ENCODE measurements around the gene SLC26A1.

SLC26A1 gene

DNA sequence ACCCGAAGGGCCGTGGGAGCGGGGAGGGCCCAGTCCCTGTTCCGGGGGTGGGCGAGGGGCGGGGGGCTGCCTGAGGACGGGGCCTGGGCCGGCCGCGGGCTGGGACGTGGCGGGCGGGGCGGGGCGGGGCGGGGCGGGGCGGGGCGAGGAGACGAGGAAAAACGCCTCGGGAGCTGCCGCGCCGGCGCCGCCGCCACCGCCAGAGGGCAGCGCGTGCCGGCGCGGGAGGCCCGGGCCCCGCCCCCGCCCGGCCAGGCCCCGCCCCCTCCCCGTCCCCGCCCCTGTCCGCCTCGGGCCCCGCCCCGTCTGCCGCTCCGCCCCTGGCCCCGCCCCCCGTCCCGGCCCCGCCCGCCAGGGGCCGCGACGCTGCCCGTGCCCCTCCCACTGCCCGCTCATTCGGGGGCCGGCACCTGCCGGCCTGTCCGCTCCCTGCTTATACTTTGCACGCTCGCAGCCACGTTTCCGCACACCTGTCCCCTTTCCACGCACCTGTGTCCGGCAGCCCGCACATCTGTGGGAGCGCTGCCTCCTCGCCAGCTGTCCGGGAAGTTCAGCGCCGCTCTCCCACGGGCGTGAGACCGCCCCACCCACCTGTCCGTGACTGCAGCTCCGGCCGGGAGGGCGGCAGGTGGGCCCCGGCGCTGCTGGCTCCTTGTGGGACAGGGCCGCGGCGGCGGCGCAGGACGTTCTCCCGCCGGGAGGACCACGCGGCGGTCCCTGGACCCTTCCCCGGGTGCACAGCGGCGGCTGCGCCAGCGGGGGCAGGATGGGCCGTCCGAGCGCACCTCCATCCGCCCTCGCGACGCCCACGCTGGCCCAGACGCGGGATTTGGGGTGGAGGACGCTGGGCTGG, 16.6 kb upstream of the SLC26A1 start:
- Histone ChIP-seq H3F3A (ENCODE audit: insufficient read depth) (peaks cover 12% of the 10 kb centered on the region), H3K9me3 (ENCODE audit: insufficient read depth, low read length) (no peaks in the 10 kb centered on the region), H3K79me2 (ENCODE audit: insufficient read depth, low read length) (no peaks in the 10 kb centered on the region), H3K36me3 (ENCODE audit: low read length) (no peaks in the 10 kb centered on the region), H3K27ac (ENCODE audit: low read depth, low read length) (no peak overlapping the region), H3K9ac (ENCODE audit: low read length) (peak overlapping the region; percentile 55), H3K4me3 (ENCODE audit: insufficient read depth, low read length, poor library complexity, severe bottlenecking) (peak overlapping the region; percentile 62), H3K9me2 (replicated peaks; ENCODE audit: insufficient read depth, low read length) (no peaks in the 10 kb centered on the region), H3K4me2 (ENCODE audit: low read depth, low read length, poor library complexity, severe bottlenecking) (peak overlapping the region; percentile 89), H2AFZ (ENCODE audit: low read depth, low read length, severe bottlenecking) (peak overlapping the region; percentile 65), H4K20me1 (ENCODE audit: low read depth, low read length) (no peaks in the 10 kb centered on the region), H3K27me3 (ENCODE audit: low read length) (no peaks in the 10 kb centered on the region)
- TF ChIP-seq EZH2phosphoT487 (conservative IDR thresholded peaks at IDR 0.05; ENCODE audit: low read length), result no peak
- TF ChIP-seq, protein P1, sequence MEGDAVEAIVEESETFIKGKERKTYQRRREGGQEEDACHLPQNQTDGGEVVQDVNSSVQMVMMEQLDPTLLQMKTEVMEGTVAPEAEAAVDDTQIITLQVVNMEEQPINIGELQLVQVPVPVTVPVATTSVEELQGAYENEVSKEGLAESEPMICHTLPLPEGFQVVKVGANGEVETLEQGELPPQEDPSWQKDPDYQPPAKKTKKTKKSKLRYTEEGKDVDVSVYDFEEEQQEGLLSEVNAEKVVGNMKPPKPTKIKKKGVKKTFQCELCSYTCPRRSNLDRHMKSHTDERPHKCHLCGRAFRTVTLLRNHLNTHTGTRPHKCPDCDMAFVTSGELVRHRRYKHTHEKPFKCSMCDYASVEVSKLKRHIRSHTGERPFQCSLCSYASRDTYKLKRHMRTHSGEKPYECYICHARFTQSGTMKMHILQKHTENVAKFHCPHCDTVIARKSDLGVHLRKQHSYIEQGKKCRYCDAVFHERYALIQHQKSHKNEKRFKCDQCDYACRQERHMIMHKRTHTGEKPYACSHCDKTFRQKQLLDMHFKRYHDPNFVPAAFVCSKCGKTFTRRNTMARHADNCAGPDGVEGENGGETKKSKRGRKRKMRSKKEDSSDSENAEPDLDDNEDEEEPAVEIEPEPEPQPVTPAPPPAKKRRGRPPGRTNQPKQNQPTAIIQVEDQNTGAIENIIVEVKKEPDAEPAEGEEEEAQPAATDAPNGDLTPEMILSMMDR (IDR thresholded peaks at IDR 0.05; ENCODE audit: insufficient read depth, low read length, poor library complexity, severe bottlenecking), result no peak

GRCh38 chr4:1008840-1009541, 15.8 kb upstream of the SLC26A1 start:
- H3K9me2 ChIP-seq (replicated peaks; ENCODE audit: insufficient read depth, low read length), result no peaks in the 10 kb centered on the region
- H3K27me3 ChIP-seq (ENCODE audit: low read length), result no peaks in the 10 kb centered on the region
- no peaks in the 10 kb centered on the region for H4K20me1 ChIP-seq (ENCODE audit: low read depth, low read length)
- no peak overlapping the region for H3K27ac ChIP-seq (ENCODE audit: low read depth, low read length)
- peak overlapping the region; percentile 89 for H3K4me2 ChIP-seq (ENCODE audit: low read depth, low read length, poor library complexity, severe bottlenecking)
- H3K9me3 ChIP-seq (ENCODE audit: insufficient read depth, low read length), result no peaks in the 10 kb centered on the region
- H3K4me3 ChIP-seq (ENCODE audit: insufficient read depth, low read length, poor library complexity, severe bottlenecking), result peak overlapping the region; percentile 62
- peaks cover 12% of the 10 kb centered on the region for H3F3A ChIP-seq (ENCODE audit: insufficient read depth)
- peak overlapping the region; percentile 65 for H2AFZ ChIP-seq (ENCODE audit: low read depth, low read length, severe bottlenecking)
- H3K9ac ChIP-seq (ENCODE audit: low read length), result peak overlapping the region; percentile 55
- no peaks in the 10 kb centered on the region for H3K79me2 ChIP-seq (ENCODE audit: insufficient read depth, low read length)
- TF ChIP-seq, protein P1 (IDR thresholded peaks at IDR 0.05; ENCODE audit: insufficient read depth, low read length, poor library complexity, severe bottlenecking), result no peak
- H3K36me3 ChIP-seq (ENCODE audit: low read length), result no peaks in the 10 kb centered on the region

GRCh38 chr4:1006856-1007255, 13.7 kb upstream of the SLC26A1 start:
- Histone ChIP-seq H3K27ac (ENCODE audit: low read depth, low read length) (no peak overlapping the region), H3K27me3 (ENCODE audit: low read length) (no peaks in the 10 kb centered on the region), H3F3A (ENCODE audit: insufficient read depth) (peaks cover 12% of the 10 kb centered on the region), H3K9me2 (replicated peaks; ENCODE audit: insufficient read depth, low read length) (no peaks in the 10 kb centered on the region), H4K20me1 (ENCODE audit: low read depth, low read length) (no peaks in the 10 kb centered on the region), H3K9me3 (ENCODE audit: insufficient read depth, low read length) (no peaks in the 10 kb centered on the region), H3K4me3 (ENCODE audit: insufficient read depth, low read length, poor library complexity, severe bottlenecking) (no peak overlapping the region), H3K4me2 (ENCODE audit: low read depth, low read length, poor library complexity, severe bottlenecking) (no peak overlapping the region), H2AFZ (ENCODE audit: low read depth, low read length, severe bottlenecking) (no peak overlapping the region), H3K9ac (ENCODE audit: low read length) (no peak overlapping the region), H3K36me3 (ENCODE audit: low read length) (no peaks in the 10 kb centered on the region), H3K79me2 (ENCODE audit: insufficient read depth, low read length) (no peaks in the 10 kb centered on the region)
- no peak for TF ChIP-seq EZH2phosphoT487 (conservative IDR thresholded peaks at IDR 0.05; ENCODE audit: low read length)
- TF ChIP-seq, protein P1 (IDR thresholded peaks at IDR 0.05; ENCODE audit: insufficient read depth, low read length, poor library complexity, severe bottlenecking), result no peak

Data from SU-DHL-6 (cell line).